Right cardiac atrium (tissue), 5 donors: Measurements from ENCODE around the gene ESRRB. TPM values are rescaled to one million over a fixed set of nuclear protein-coding genes. Genes with fewer than 3 reads are reported as not detected.
A peak's percentile ranks its signal among the peaks of the same experiment; 100 is the strongest.

ENCODE experiments used
- ATAC-seq, 2 donors: fragments of 200-7000 bp; cut with Tn5 transposase; one replicate each; pipeline versions ENCODE4 v1.8.0 to v1.9.1; 2020; ENCODE audit warnings: moderate library complexity in 2 of 2, mild to moderate bottlenecking in 1 of 2
- DNase-seq, 3 donors: peaks; one replicate each; pipeline ENCODE4 v3.0.0-alpha.2; 2020
- H3K27ac ChIP-seq: one replicate; pipeline ENCODE4 v1.5.1; 2013; ENCODE audit warnings: mild to moderate bottlenecking, low read length, control low read depth, moderate library complexity
- H3K27me3 ChIP-seq: one replicate; pipeline ENCODE4 v1.6.1; 2013; ENCODE audit not compliant: control insufficient read depth, insufficient read depth
- H3K4me1 ChIP-seq: one replicate; pipeline ENCODE4 v1.6.1; 2013; ENCODE audit warnings: low read length; ENCODE audit not compliant: control insufficient read depth, insufficient read depth
- H3K4me3 ChIP-seq: one replicate; pipeline ENCODE4 v1.5.1; 2013; ENCODE audit warnings: low read length, control low read depth
- H3K9me3 ChIP-seq: one replicate; pipeline ENCODE4 v1.6.1; 2013; ENCODE audit warnings: low read length; ENCODE audit not compliant: control insufficient read depth
- WGBS: extraction: QIAGEN DNeasy Blood & Tissue Kit; methylation state at CpG from one replicate; pipeline ENCODE4 v1.1.7; 2013; 5-methylcytosine and 5-hydroxymethylcytosine counted together
- intact Hi-C, 4 donors: fragments of 100-400 bp; cut with DNase I; formaldehyde crosslinking; loops; one replicate each; pipeline versions ENCODE4 v1.11.0 to v1.14.0; 2022 to 2023
- polyA plus RNA-seq: library from polyadenylated mRNA; stranded (reverse); fragments of 200-250 nt; gene quantifications from one replicate; pipeline ENCODE4 v1.2.3, GENCODE V29; 2013
- total RNA-seq, 4 donors: library from RNA; stranded (reverse); fragmentation: NEBNext Ultra II Directional; extraction: Animal tissue kit (Norgen Biotek cat#: 25700); gene quantifications; one replicate each; pipeline ENCODE4 v1.2.1, GENCODE V29; 2021
- donor health status: healthy with polysubstance abuse.
- donor health status: DM: no; HTN: yes; CAD: no.
- donor health status: DM: no; HTN: no; CAD: no.
- donor health status: DM: no; HTN: yes; CAD: no; lungs with severe emphysema.
- donor health status: DM: yes; HTN: yes; CAD: no.

Gene ESRRB
- total and polyA plus RNA-seq, 5 donors, result 7.2 to 10.3 (median 8.7) TPM

- intact Hi-C loops, result loop anchor here in 3 of 4 donors (2.0 to 10.0 kb wide), 3 partner anchors 187 to 189 kb away; no protein-coding TSS in a partner anchor
- no peak overlapping the region for H3K27ac ChIP-seq
- H3K4me1 ChIP-seq, result no peaks in the 10 kb centered on the region
- DNase-seq (no peak), ATAC-seq (no peak)
- no peaks in the 10 kb centered on the region for H3K27me3 ChIP-seq
- 88% methylated on average over 5 of the region's 5 CpGs for WGBS
- H3K9me3 ChIP-seq, result no peaks in the 10 kb centered on the region
- no peak overlapping the region for H3K4me3 ChIP-seq
Measured at GRCh38 chr14:76457841-76458240, 81.9 kb downstream of the ESRRB start.

GRCh38 chr14:76461886-76462285 is 85.9 kb downstream of the ESRRB start:
- ATAC-seq, result no peak

GRCh38 chr14:76462330-76462729 is 86.4 kb downstream of the ESRRB start:
- ATAC-seq, result no peak
- 94% methylated on average over 11 of the region's 11 CpGs for WGBS
- Histone ChIP-seq H3K9me3 (no peaks in the 10 kb centered on the region), H3K27me3 (no peaks in the 10 kb centered on the region), H3K27ac (no peak overlapping the region), H3K4me1 (no peaks in the 10 kb centered on the region), H3K4me3 (no peak overlapping the region)
- DNase-seq, result no peak
- intact Hi-C loops, result no loop called here

More at GRCh38 chr14:76461886-76462285, 85.9 kb downstream of the ESRRB start:
- Histone ChIP-seq H3K27me3 (no peaks in the 10 kb centered on the region), H3K27ac (no peak overlapping the region), H3K4me3 (no peak overlapping the region), H3K9me3 (no peaks in the 10 kb centered on the region), H3K4me1 (no peaks in the 10 kb centered on the region)
- WGBS, result 93% methylated on average over 4 of the region's 4 CpGs
- intact Hi-C loops, result no loop called here
- DNase-seq, result no peak

- WGBS, result 84% methylated on average over 4 of the region's 4 CpGs
- Histone ChIP-seq H3K4me1 (no peaks in the 10 kb centered on the region), H3K4me3 (no peak overlapping the region), H3K27me3 (no peaks in the 10 kb centered on the region), H3K9me3 (no peaks in the 10 kb centered on the region), H3K27ac (no peak overlapping the region)
- no peak for ATAC-seq
- intact Hi-C loops, result no loop called here
- DNase-seq, result no peak
Measured at GRCh38 chr14:76463105-76463504, 87.2 kb downstream of the ESRRB start.

- no peaks in the 10 kb centered on the region for H3K27me3 ChIP-seq
- H3K9me3 ChIP-seq, result no peaks in the 10 kb centered on the region
- ATAC-seq (no peak), DNase-seq (no peak)
- intact Hi-C loops, result no loop called here
- no peak overlapping the region for H3K27ac ChIP-seq
- 81% methylated on average over 4 of the region's 4 CpGs for WGBS
- H3K4me3 ChIP-seq, result no peak overlapping the region
- no peaks in the 10 kb centered on the region for H3K4me1 ChIP-seq
Measured at GRCh38 chr14:76464856-76465255, 88.9 kb downstream of the ESRRB start.

GRCh38 chr14:76465664-76466063 is 89.7 kb downstream of the ESRRB start:
- 58% methylated on average over 9 of the region's 9 CpGs for WGBS
- DNase-seq, result no peak
- no peak for ATAC-seq

GRCh38 chr14:76467711-76468155 is 91.8 kb downstream of the ESRRB start:
- H3K9me3 ChIP-seq, result no peaks in the 10 kb centered on the region
- H3K4me3 ChIP-seq, result no peak overlapping the region
- no peak overlapping the region for H3K27ac ChIP-seq
- no peak for DNase-seq
- no peaks in the 10 kb centered on the region for H3K27me3 ChIP-seq
- ATAC-seq, result no peak
- peaks cover 2% of the 10 kb centered on the region for H3K4me1 ChIP-seq
- intact Hi-C loops, result no loop called here
- WGBS, result 43% methylated on average over 8 of the region's 8 CpGs

More at GRCh38 chr14:76465664-76466063, 89.7 kb downstream of the ESRRB start:
- Histone ChIP-seq H3K4me1 (no peaks in the 10 kb centered on the region), H3K9me3 (no peaks in the 10 kb centered on the region), H3K27ac (no peak overlapping the region), H3K27me3 (no peaks in the 10 kb centered on the region), H3K4me3 (no peak overlapping the region)
- intact Hi-C loops, result no loop called here

GRCh38 chr14:76472199-76472723 is 96.3 kb downstream of the ESRRB start:
- DNase-seq (no peak), ATAC-seq (peak; percentile 73 to 74)
- peaks cover 5% of the 10 kb centered on the region for H3K4me1 ChIP-seq
- no peaks in the 10 kb centered on the region for H3K9me3 ChIP-seq
- no peak overlapping the region for H3K4me3 ChIP-seq
- no peaks in the 10 kb centered on the region for H3K27me3 ChIP-seq
- intact Hi-C loops, result no loop called here
- 69% methylated on average over 5 of the region's 5 CpGs for WGBS
- peak overlapping the region; percentile 81 for H3K27ac ChIP-seq

GRCh38 chr14:76473481-76474263 is 97.7 kb downstream of the ESRRB start:
- H3K9me3 ChIP-seq, result no peaks in the 10 kb centered on the region
- WGBS, result 6% methylated on average over 17 of the region's 17 CpGs
- peak overlapping the region; percentile 96 for H3K27ac ChIP-seq
- H3K27me3 ChIP-seq, result no peaks in the 10 kb centered on the region
- DNase-seq (peak in 2 of 3 donors; percentile 62 to 64), ATAC-seq (peak; percentile 83 to 85)
- peak overlapping the region; percentile 45 for H3K4me3 ChIP-seq
- peaks cover 5% of the 10 kb centered on the region for H3K4me1 ChIP-seq
- intact Hi-C loops, result no loop called here

GRCh38 chr14:76480426-76480825 is 104.5 kb downstream of the ESRRB start:
- DNase-seq, result no peak
- ATAC-seq, result no peak

GRCh38 chr14:76484355-76484754 is 108.4 kb downstream of the ESRRB start:
- no peak overlapping the region for H3K27ac ChIP-seq
- no peak for DNase-seq

More at GRCh38 chr14:76480426-76480825, 104.5 kb downstream of the ESRRB start:
- Histone ChIP-seq H3K4me1 (no peaks in the 10 kb centered on the region), H3K4me3 (no peak overlapping the region), H3K9me3 (no peaks in the 10 kb centered on the region), H3K27ac (no peak overlapping the region), H3K27me3 (no peaks in the 10 kb centered on the region)
- 39% methylated on average over 1 of the region's 1 CpG for WGBS
- intact Hi-C loops, result no loop called here

More at GRCh38 chr14:76484355-76484754, 108.4 kb downstream of the ESRRB start:
- Histone ChIP-seq H3K4me1 (no peaks in the 10 kb centered on the region), H3K9me3 (no peaks in the 10 kb centered on the region), H3K4me3 (no peak overlapping the region), H3K27me3 (no peaks in the 10 kb centered on the region)
- ATAC-seq, result no peak
- 66% methylated on average over 5 of the region's 5 CpGs for WGBS
- intact Hi-C loops, result no loop called here
